ENCODE measurements around the gene TCTN2.

The TCTN2 gene

DNA sequence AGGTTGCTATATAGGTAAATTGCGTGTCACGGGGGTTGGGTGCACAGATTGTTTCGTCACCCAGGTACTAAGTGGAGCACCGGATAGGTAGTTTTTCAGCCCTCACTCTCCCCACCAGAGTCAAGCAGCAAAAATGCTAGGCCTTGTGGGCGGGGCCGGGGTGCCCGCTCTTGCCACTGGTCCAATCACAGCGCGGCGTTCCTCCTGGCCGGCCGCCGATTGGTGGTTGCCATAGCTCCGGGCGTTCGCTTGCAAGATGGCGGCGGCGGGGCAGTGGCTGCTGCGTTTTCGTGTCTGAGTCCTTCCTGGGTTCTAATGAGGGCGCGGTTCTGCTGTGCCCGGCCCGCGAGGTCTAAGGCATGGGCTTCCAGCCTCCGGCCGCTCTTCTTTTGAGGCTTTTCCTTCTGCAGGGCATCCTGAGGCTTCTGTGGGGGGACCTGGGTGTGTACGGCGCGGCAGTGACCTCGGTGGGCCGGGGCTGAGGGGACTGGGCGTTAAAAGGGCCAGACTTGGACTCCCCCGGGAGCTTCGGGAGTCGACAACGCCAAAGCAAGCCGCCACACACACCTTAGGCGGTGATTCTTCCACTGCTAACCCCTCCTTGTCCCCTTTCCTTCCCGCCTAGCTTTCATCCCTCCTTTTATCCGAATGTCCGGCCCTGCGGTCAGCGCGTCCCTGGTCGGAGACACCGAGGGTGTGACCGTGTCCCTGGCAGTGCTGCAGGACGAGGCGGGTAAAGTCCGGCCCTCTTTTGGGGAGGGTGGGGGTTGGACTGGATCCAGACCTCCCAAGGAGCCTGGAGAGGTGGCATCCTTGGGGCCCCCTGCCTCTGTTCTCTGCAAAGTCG, at the start of gene TCTN2:
TCTN2 (plus strand) TSS at position 232 of the 847 bp plus-strand sequence; CDS start at position 360, 128 bp downstream.
- DNase-seq = peak; percentile 81 to 94 (median 90)

GRCh38 chr12:123621619-123622530, 49.0 kb upstream of the TCTN2 start:
- DNase-seq = no peak

DNA sequence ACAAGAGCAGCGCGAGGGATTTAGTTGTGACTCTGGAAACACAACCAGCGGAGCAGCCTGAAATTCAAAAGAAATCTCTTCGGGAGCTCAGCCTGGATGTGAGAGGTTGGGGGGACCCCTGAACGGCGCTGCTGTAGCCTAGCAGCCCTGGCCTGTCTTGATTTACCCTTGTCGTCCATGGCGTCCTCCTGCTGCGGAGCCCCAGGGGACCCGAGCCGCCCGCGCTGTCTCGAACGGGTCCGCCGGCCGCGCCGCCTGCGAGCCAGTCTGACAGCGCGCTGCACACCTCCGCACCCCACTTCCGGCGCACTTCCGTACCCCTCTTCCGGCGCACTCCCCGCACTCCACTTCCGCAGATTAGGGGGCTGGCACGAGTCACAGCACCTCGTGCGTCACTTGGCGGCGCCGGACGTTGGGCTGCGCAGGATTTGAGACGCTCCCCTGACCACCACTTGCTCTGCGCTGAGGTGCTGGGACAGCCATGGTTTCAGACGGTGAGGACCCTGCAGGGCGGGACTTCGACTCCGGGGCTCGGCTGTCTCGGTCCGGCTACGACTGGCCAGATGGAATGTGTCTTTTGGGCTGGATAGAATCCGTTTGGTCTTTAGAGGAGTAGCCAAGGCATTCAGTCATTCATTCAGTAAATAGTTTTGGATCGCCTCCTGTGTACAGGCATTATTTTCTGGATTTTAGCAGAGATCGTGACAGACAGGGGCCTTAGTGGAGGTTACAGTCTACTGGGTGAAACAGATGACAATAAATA, 37.4 kb upstream of the TCTN2 start, which contains the start of the genes EIF2B1 and GTF2H3:
EIF2B1 (minus strand) TSS at position 308 of the 763 bp plus-strand sequence; CDS start at position 179, 129 bp downstream.
GTF2H3 (plus strand) TSS at position 451 of the 763 bp plus-strand sequence; CDS start at position 482, 31 bp downstream.
- peak; percentile 91 to 95 (median 93) for DNase-seq

- no peak for DNase-seq
Observed at GRCh38 chr12:123634142-123634561, 36.8 kb upstream of the TCTN2 start.

DNA sequence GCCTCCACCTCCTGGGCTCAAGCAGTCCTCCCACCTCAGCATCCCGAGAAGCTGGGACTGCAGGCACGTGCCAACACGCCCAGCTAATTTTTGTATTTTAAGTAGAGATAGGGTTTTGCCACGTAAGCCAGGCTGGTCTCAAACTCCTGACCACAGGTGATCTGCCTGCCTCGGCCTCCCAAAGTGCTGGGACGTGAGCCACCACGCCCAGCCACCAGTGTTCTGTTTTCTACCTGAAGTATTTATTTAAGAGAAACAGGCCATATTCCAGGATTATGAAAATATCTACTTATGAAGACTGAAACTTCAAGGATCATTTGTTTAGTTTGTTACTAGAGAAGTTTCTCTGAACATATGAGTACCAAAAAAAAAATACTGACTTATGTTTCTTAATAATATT, 27.0 kb upstream of the TCTN2 start:
- DNase-seq = no peak

GRCh38 chr12:123645380-123645779, 25.5 kb upstream of the TCTN2 start:
- DNase-seq = no peak

GRCh38 chr12:123645878-123646277, 25.0 kb upstream of the TCTN2 start:
- no peak for DNase-seq

DNA sequence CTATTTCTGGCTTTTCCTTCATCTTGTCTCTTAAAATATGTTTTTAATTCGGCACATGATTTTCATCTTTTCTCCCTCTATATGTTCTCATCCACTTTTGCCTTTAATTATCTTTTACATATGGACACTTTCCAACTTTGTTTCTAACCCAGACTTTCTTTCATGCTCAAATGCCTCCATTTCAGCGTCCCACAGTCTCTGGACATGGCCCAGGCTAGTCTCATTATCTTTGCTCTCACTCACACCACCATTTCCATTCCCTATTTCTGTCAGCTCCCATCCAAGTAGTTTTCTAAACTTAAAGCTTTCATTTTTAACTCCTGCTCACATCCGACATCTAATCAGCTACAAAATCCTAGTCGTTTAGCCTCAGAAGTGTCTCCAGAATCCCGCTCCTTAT, 22.5 kb upstream of the TCTN2 start:
- no peak for DNase-seq

DNA sequence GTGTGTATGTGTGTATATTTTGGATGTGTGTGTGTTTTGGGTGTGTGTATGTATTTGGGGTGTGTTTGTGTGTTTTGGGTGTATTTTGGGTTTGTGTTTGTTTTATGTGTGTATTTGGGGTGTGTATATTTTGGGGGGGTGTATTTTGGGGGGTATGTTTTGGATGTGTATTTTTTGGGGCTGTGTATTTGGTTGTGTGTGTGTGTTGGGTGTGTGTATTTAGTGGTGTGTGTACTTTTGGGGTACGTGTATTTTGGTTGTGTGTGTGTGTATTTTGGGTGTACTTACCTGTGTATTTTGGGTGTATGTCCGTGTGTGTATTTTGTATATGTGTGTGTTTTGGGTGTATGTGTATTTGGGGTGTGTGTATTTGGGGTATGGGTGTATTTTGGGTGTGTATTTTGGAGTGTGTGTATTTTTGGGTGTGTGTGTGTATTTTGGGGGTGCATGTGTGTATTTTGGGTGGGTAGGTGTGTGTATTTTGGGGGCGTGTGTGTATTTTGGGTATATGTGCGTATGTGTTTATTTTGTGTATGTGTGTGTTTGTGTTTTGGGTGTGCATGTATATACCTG, 16.7 kb upstream of the TCTN2 start:
- DNase-seq = no peak

GRCh38 chr12:123655420-123655819, 15.5 kb upstream of the TCTN2 start:
- DNase-seq = no peak

DNA sequence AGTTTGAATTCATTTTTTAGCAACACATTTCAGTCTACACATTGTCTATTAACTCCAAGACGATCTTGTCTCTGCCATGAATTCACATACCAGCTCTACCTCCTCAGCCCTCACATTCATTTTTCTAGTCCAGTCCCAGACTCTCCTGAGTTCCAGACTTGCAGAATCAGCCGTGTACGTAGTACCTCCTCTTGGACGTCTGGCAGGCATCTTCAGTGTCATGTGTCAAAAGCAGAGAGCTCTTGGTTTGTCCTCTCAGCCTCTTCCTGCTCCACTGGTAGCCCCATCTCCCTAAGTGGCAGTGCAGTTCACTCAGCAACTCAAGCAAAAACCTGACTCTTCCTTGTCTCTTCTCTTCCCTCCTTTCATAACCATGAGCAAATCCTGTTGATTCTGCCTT, 14.5 kb upstream of the TCTN2 start:
- DNase-seq = no peak

GRCh38 chr12:123657211-123657610, 13.7 kb upstream of the TCTN2 start:
- no peak for DNase-seq

DNA sequence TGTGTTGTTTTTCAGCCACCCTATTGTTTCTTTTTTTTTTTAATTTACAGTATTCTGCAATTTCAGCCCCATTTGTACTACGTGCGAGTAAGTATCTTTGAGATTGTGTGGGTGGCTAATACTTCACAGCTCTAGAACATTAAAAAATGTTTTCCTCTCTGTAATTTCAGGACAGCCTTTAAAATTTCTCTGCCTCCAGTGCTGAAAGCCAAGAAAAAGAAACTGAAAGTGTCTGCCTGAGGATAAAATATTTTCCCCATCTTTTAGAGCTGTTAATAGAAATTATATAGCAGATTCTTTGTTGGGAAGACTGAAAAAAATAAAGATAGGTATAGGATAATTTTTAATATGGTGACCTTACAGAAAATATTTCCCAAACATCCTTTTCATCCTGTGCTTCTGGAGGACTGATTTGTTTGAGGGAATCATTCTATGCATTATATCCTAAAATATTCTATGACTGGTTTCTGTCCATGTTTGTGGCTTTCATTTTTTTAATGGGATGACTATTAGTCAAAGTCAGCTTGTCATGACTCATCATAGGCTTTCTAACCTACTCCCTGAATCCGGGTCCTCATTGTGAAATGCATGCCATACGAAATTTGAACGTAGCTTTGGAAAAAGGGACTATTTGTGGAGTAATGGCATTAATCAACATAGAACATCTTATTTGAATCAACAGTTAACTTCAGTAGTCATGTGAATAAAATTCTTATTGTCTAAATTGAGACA, 10.8 kb upstream of the TCTN2 start:
- no peak for DNase-seq

DNA sequence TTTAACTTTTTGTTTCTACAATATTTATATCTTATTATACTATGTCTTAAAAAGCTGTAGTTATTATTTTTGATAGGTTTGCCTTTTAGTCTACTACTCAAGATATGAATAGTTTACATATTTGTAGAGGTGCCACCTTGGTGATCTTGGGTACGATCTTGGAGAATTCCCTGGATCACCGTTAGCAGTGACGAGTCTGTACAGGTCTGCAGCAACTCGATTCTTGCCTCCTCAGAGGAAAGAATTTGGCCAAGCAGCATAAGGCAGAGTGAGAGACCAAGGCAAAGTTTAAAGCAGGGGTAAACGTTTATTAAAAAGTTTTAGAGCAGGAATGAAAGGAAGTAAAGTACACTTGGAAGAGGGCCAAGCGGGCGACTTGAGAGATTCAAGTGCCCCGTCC, 3.1 kb upstream of the TCTN2 start:
- DNase-seq = no peak

DNA sequence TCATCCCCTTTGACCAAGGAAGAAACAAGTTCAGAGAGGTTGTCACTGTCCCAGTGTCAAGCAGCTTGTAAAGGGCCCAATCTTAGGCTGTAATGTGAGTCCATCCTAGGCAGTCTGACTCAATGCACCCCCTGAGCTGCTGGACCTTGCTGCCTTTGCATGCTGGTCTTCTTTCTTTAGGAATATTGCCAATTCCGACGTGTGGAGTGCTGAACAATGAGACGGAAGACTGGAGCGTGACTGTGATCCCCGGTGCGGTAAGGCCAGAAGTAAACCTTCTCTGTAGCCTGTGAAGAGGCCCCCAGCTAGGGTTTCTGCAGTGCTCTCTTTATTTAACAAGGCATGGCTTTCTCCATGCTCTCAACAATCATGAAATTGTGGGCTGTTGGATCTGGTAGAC, 963 bp downstream of the TCTN2 start:
- DNase-seq = no peak

DNA sequence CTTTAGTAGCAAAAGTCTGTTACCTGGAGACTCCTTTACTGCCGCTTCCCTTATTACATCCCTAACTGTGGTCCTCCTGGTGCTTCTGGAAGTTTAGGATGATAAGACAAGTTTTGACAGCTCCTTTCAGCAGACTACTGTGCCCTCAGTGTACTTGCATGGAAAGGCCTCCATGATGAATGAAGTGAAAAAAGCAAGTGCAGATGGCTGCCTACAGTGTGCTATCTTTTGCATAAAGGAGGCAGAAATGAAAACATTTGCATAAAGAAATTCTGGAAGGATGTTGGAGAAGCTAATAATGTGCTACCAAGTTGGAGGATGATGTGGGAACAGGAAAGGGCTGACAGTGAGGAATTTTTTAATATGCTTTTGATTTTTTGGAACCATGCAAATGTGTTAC, 4.5 kb downstream of the TCTN2 start:
- no peak for DNase-seq

DNA sequence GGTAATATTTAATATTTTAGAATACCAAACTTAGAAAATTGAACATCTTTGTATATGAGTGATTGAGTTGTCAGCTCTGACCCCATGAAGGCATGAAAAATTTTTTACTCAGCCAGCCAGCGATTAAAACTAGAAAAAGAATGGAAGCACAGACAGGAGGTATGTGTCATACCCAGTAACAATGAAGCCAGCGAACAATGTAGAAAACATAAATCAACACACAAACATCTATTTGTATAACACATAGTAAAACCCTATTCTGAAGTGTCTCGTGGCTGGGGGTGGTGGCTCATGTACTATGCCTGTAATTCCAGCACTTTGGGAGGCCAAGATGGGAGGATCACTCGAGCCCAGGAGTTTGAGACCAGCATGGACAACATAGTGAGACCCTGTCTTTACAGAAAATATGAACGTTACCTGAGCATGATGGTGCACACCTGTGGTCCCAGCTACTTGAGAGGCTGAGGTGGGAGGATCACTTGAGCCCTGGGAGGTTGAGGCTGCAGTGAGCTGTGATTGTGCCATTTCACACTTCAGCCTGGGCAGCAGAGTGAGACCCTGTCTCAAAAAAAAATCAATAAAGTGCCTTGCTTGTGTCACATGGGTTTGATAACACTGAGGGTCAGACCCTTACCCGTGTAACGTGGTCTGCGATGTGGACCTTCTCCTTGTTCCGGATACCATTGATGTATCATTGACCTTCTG, 5.9 kb downstream of the TCTN2 start:
- DNase-seq = no peak

GRCh38 chr12:123678981-123679380, 8.1 kb downstream of the TCTN2 start:
- DNase-seq = no peak

- no peak for DNase-seq
Observed at GRCh38 chr12:123681605-123682004, 10.7 kb downstream of the TCTN2 start.

GRCh38 chr12:123683964-123684363, 13.1 kb downstream of the TCTN2 start:
- no peak for DNase-seq

DNA sequence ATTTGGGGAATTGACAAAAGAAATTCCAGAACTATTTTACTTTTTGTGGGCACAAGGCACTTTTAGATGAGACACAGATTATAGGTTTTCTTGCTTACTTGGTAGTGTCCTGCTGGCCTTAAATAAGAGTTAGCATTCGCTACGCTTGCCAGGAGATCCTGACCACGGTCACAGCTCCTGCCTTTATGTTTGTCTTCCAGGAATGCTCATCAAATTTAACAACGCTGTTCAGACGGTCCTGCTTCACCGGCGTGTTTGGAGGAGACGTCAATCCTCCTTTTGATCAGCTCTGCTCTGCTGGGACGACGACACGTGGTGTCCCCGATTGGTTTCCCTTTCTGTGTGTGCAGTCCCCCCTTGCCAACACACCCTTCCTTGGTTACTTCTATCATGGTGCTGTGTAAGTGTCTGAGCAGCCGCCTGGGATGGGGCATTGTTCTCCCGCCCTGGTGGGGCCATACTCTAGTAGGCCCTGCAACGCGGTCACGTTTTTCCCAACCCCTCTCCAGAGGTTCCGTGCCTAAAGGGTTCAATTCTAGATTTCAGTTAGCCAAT, 15.8 kb downstream of the TCTN2 start:
- no peak for DNase-seq

Measured in stimulated activated naive CD4-positive, alpha-beta T cell (primary cell).